GM12878 (cell line): ENCODE data around the gene ZNF22. TPM values are rescaled to one million over a fixed set of nuclear protein-coding genes. Genes with fewer than 3 reads are reported as not detected.
A peak's percentile ranks its signal among the peaks of the same experiment; 100 is the strongest.

Experiments used
- BACH1 ChIP-seq: fragments of 450-650 bp; IDR thresholded peaks from 2 replicates; pipeline ENCODE4 v1.6.1; 2017; ENCODE audit warnings: mild to moderate bottlenecking, borderline replicate concordance
- BHLHE40 ChIP-seq, 2 experiments: fragments of 450-650 bp in 1 of 2; IDR thresholded peaks; 2 replicates each; pipeline ENCODE4 v1.6.1; 2011 to 2017; ENCODE audit warnings: low read depth in 2 of 2, borderline replicate concordance in 1 of 2, improper control_type of control experiment in 1 of 2, low read length in 1 of 2, mild to moderate bottlenecking in 1 of 2
- EP300 ChIP-seq, 2 experiments: fragments of 150-350 bp in 1 of 2; IDR thresholded peaks; 2 replicates each; pipeline ENCODE4 v1.6.1; 2011 to 2012; ENCODE audit warnings: low read depth in 2 of 2, low read length in 2 of 2, borderline replicate concordance in 1 of 2, improper control_type of control experiment in 1 of 2, inconsistent platforms in 1 of 2; ENCODE audit not compliant: control insufficient read depth in 1 of 2
- FOXM1 ChIP-seq: IDR thresholded peaks from 2 replicates; pipeline ENCODE4 v1.6.1; 2012; ENCODE audit warnings: low read depth, mild to moderate bottlenecking, inconsistent platforms, low read length, moderate library complexity
- GATAD2B ChIP-seq: fragments of 450-650 bp; conservative IDR thresholded peaks from 2 replicates; pipeline ENCODE4 v1.6.1; 2017; ENCODE audit warnings: low read depth, mild to moderate bottlenecking, moderate library complexity
- HDAC6 ChIP-seq: fragments of 200-600 bp; sonication (generic); IDR thresholded peaks from one replicate; pipeline ENCODE4 v1.8.0; 2017; ENCODE audit warnings: antibody characterized with exemption; ENCODE audit not compliant: unreplicated experiment
- HDGF ChIP-seq: fragments of 450-650 bp; IDR thresholded peaks from 2 replicates; pipeline ENCODE4 v1.6.1; 2016; ENCODE audit warnings: antibody characterized with exemption
- POLR2A ChIP-seq: IDR thresholded peaks from 2 replicates; pipeline ENCODE4 v1.6.1; 2011; ENCODE audit warnings: low read depth, mild to moderate bottlenecking, low read length
- POLR2AphosphoS5 ChIP-seq: IDR thresholded peaks from 2 replicates; pipeline ENCODE4 v1.6.1; 2011; ENCODE audit warnings: mild to moderate bottlenecking, low read length, inconsistent platforms
- RB1 ChIP-seq: fragments of 450-650 bp; formaldehyde crosslinking; IDR thresholded peaks from 2 replicates; pipeline ENCODE4 v1.6.1; 2017; ENCODE audit warnings: mild to moderate bottlenecking, borderline replicate concordance
- RFX5 ChIP-seq: IDR thresholded peaks from 2 replicates; pipeline ENCODE4 v1.6.1; 2011; ENCODE audit warnings: low read depth, low read length, improper control_type of control experiment
- SUZ12 ChIP-seq: fragments of 200-600 bp; sonication (generic); IDR thresholded peaks from one replicate; pipeline ENCODE4 v1.6.1; 2018; ENCODE audit warnings: antibody characterized with exemption, mild to moderate bottlenecking; ENCODE audit not compliant: unreplicated experiment
- TCF3 ChIP-seq: IDR thresholded peaks from 2 replicates; pipeline ENCODE4 v1.6.1; 2012; ENCODE audit warnings: low read depth, mild to moderate bottlenecking, low read length, borderline replicate concordance; ENCODE audit not compliant: insufficient read depth
- TCF7 ChIP-seq: IDR thresholded peaks from 2 replicates; pipeline ENCODE4 v1.6.1; 2014; ENCODE audit warnings: antibody characterized with exemption, borderline replicate concordance
- YY1 ChIP-seq: IDR thresholded peaks from 2 replicates; pipeline ENCODE4 v1.6.1; 2011; ENCODE audit warnings: low read depth, mild to moderate bottlenecking, low read length
- polyA plus RNA-seq, 11 experiments: library from polyadenylated mRNA; depleted of rRNA in 4 of 11; unstranded in 6 of 11; stranded (reverse) in 5 of 11; fragments of >200 nt; fragmentation: Nextera tagmentation in 4 of 11; fragmentation: Illumina TruSeq in 1 of 11; extraction: Ambion mirVana in 4 of 11; extraction: Trizol in 1 of 11; gene quantifications; 1 replicate in 1 of 11; 2 replicates in 10 of 11; pipeline versions ENCODE4 v1.2.1 to v1.2.3, GENCODE V29; 2011 to 2016; ENCODE audit warnings: inconsistent platforms in 2 of 11, missing spikeins in 2 of 11, low read depth in 1 of 11
- total RNA-seq, 4 experiments: library from RNA; depleted of rRNA in 3 of 4; stranded (reverse); fragments of >200 nt in 3 of 4; fragmentation: Illumina TruSeq in 1 of 4; extraction: Trizol in 1 of 4; gene quantifications; 2 replicates each; pipeline versions ENCODE4 v1.2.1 to v1.2.3, GENCODE V29; 2013 to 2021
- TF ChIP-seq, protein P1 (sequence below): fragments of 450-650 bp; IDR thresholded peaks from 2 replicates; pipeline ENCODE4 v1.6.1; 2016; ENCODE audit warnings: mild to moderate bottlenecking
- TF ChIP-seq, protein P2 (sequence below): fragments of 450-650 bp; IDR thresholded peaks from 2 replicates; pipeline ENCODE4 v1.6.1; 2014; ENCODE audit warnings: mild to moderate bottlenecking

Gene ZNF22
- total and polyA plus RNA-seq, 10 of the 15 experiments (the other 5 are each of a cell fraction or from before 2014, with no cell fraction given), result 31.1 to 74.4 (median 43.8) TPM

DNA sequence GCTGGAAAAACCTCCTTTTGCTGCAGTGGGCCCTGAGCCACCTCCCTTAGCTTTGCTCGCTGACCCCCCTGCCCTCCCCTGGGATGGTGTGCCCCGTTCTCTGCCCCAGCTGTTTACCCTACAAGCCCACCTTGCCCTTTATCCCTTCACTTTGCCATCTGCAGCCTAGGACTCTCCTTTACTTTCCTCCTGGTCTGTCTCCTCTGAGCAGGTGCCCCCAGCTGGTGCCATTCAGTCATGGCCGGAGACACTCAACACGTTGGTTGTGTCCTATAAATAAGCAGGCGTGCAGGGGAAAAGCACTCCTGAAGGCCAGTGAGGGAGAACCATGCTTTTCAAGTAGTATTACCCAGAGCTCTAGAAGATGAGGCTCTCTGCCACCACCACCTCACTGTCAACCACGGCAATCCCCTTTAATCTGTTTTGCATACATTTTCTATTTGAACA, 35.0 kb upstream of the ZNF22 start (continued):
- TF ChIP-seq BHLHE40 (IDR thresholded peaks at IDR 0.05; ENCODE audit: borderline replicate concordance in 1 of 2, low read depth in 2 of 2, low read length in 1 of 2), result peak in 1 of 2 experiments; percentile 31; a peak in 2 of 4 replicates
- TF ChIP-seq, protein P1, sequence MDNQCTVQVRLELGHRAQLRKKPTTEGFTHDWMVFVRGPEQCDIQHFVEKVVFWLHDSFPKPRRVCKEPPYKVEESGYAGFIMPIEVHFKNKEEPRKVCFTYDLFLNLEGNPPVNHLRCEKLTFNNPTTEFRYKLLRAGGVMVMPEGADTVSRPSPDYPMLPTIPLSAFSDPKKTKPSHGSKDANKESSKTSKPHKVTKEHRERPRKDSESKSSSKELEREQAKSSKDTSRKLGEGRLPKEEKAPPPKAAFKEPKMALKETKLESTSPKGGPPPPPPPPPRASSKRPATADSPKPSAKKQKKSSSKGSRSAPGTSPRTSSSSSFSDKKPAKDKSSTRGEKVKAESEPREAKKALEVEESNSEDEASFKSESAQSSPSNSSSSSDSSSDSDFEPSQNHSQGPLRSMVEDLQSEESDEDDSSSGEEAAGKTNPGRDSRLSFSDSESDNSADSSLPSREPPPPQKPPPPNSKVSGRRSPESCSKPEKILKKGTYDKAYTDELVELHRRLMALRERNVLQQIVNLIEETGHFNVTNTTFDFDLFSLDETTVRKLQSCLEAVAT, result peak; percentile 60; the same call in 1 of the 2 replicates
- 0 out of 2 replicates have a peak, but pooled peaks have one; percentile 55 for TF ChIP-seq HDGF
- peak; percentile 37; the same call in 1 of the 2 replicates for TF ChIP-seq POLR2A
- TF ChIP-seq RFX5, result no peak
- TF ChIP-seq YY1, result 0 out of 2 replicates have a peak, but pooled peaks have one; percentile 33
- TF ChIP-seq, protein P2, sequence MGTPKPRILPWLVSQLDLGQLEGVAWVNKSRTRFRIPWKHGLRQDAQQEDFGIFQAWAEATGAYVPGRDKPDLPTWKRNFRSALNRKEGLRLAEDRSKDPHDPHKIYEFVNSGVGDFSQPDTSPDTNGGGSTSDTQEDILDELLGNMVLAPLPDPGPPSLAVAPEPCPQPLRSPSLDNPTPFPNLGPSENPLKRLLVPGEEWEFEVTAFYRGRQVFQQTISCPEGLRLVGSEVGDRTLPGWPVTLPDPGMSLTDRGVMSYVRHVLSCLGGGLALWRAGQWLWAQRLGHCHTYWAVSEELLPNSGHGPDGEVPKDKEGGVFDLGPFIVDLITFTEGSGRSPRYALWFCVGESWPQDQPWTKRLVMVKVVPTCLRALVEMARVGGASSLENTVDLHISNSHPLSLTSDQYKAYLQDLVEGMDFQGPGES, result no peak
- no peak for TF ChIP-seq HDAC6
- no peak for TF ChIP-seq GATAD2B
- TF ChIP-seq FOXM1, result no peak
- no peak for TF ChIP-seq RB1
- no peak for TF ChIP-seq SUZ12
- no peak for TF ChIP-seq TCF7
- TF ChIP-seq POLR2AphosphoS5, result peak; percentile 66; the same call in 1 of the 2 replicates
- TF ChIP-seq EP300 (IDR thresholded peaks at IDR 0.05; ENCODE audit: borderline replicate concordance in 1 of 2, control insufficient read depth in 1 of 2, low read depth in 2 of 2, low read length in 2 of 2), result peak in 1 of 2 experiments; percentile 13; a peak in 1 of 4 replicates
- TF ChIP-seq BACH1, result no peak
- TF ChIP-seq TCF3, result peak; percentile 68; the same call in 1 of the 2 replicates
- TF ChIP-seq, all 136 proteins: peak for 10
